ENCODE measurements around the gene SH3GL3.

- no peak for TF ChIP-seq POLR2AphosphoS2 (conservative IDR thresholded peaks at IDR 0.05; ENCODE audit: low read length)
- TF ChIP-seq, protein P1, sequence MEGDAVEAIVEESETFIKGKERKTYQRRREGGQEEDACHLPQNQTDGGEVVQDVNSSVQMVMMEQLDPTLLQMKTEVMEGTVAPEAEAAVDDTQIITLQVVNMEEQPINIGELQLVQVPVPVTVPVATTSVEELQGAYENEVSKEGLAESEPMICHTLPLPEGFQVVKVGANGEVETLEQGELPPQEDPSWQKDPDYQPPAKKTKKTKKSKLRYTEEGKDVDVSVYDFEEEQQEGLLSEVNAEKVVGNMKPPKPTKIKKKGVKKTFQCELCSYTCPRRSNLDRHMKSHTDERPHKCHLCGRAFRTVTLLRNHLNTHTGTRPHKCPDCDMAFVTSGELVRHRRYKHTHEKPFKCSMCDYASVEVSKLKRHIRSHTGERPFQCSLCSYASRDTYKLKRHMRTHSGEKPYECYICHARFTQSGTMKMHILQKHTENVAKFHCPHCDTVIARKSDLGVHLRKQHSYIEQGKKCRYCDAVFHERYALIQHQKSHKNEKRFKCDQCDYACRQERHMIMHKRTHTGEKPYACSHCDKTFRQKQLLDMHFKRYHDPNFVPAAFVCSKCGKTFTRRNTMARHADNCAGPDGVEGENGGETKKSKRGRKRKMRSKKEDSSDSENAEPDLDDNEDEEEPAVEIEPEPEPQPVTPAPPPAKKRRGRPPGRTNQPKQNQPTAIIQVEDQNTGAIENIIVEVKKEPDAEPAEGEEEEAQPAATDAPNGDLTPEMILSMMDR (IDR thresholded peaks at IDR 0.05) = no peak
- TF ChIP-seq, protein P2, sequence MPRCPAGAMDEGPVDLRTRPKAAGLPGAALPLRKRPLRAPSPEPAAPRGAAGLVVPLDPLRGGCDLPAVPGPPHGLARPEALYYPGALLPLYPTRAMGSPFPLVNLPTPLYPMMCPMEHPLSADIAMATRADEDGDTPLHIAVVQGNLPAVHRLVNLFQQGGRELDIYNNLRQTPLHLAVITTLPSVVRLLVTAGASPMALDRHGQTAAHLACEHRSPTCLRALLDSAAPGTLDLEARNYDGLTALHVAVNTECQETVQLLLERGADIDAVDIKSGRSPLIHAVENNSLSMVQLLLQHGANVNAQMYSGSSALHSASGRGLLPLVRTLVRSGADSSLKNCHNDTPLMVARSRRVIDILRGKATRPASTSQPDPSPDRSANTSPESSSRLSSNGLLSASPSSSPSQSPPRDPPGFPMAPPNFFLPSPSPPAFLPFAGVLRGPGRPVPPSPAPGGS (IDR thresholded peaks at IDR 0.05) = no peak
- no peak for TF ChIP-seq FOSL2 (IDR thresholded peaks at IDR 0.05)
- TF ChIP-seq FOSL2 (CRISPR knock-in tag; IDR thresholded peaks at IDR 0.05) = no peak
- TF ChIP-seq ZFP36 (IDR thresholded peaks at IDR 0.05; ENCODE audit: borderline replicate concordance, partially characterized antibody) = no peak
- TF ChIP-seq, protein P3, sequence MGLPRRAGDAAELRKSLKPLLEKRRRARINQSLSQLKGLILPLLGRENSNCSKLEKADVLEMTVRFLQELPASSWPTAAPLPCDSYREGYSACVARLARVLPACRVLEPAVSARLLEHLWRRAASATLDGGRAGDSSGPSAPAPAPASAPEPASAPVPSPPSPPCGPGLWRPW (IDR thresholded peaks at IDR 0.05) = no peak
- no peak for TF ChIP-seq NR3C1 (IDR thresholded peaks at IDR 0.05)
- TF ChIP-seq MYC (IDR thresholded peaks at IDR 0.05; ENCODE audit: borderline replicate concordance, low read length) = no peak
- no peak for TF ChIP-seq JUN (IDR thresholded peaks at IDR 0.05)
These were observed 120.2 kb downstream of the SH3GL3 start for GRCh38 chr15:83567318-83567717.
